Measurements from ENCODE around the gene RAPGEF1.
"Not testable (repeated sequence)": the region's sequence is repeated elsewhere in the genome, so short reads cannot be mapped to it uniquely, and the experiment has no call there.

RAPGEF1 gene

DNA sequence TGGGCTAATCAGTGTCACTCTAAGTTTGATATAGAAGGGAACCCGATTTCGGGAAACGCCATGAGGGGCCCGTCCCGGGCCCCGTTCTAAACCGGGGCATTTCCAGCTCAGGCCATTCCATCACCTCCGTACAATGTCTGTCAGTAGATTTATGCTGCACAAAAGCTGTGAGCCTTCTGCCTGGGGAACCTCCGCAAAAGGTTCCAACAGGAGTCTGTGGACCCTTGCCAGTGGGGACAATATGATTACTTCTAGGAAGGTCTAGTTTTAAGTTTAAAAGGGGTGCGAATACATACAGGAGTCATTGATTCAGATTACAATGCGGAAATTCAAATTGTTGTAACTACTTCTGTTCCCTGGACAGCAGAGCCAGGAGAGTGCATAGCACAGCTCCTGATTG, 57.6 kb downstream of the RAPGEF1 start:
- in situ Hi-C loops (cut with HindIII; ENCODE audit: low pct_unique_long_range_greater_than_20kb, low sequenced_read_pairs), result no loop called here
- DNase-seq (ENCODE audit: low read depth in 1 of 2, low spot score in 1 of 2), result no peak
- no peak for TF ChIP-seq JUND (IDR thresholded peaks at IDR 0.05; ENCODE audit: low read depth)

DNA sequence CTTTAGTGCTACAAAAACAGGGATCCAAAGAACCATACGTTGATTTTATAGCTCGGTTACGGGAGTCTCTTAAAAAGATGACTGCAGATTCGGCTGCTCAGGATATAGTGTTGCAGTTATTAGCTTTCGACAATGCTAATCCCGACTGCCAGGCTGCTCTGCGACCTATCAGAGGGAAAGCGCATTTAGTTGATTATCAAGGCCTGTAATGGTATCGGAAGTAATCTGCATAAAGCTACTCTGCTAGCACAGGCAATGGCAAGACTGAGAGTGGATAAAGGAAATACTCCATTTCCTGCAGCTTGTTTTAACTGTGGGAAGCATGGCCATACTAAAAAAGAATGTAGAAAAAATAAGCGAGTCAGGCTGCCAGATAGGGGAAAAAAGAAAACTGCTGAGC, 58.0 kb downstream of the RAPGEF1 start:
- in situ Hi-C loops (cut with HindIII; ENCODE audit: low pct_unique_long_range_greater_than_20kb, low sequenced_read_pairs); DNase-seq (ENCODE audit: low read depth in 1 of 2, low spot score in 1 of 2): not testable (repeated sequence)

DNA sequence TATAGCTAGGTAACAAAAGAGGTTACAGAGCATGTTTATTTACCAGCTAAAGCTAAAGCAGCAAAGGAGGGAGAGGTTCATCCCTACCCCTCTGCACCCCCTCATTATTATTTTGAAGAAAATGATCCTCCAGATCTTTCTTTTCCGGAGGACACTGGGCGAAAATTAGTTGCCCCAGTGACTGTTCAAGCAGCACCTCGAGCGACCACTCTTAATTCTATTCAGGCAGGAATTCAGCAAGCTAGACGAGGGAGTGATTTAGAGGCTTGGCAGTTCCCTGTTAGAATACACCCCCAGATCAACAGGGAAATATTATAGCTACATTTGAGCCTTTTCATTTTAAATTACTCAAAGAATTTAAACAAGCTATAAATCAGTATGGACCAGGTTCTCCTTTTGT, 58.8 kb downstream of the RAPGEF1 start:
- in situ Hi-C loops (cut with HindIII; ENCODE audit: low pct_unique_long_range_greater_than_20kb, low sequenced_read_pairs); DNase-seq (ENCODE audit: low read depth in 1 of 2, low spot score in 1 of 2): not testable (repeated sequence)

DNA sequence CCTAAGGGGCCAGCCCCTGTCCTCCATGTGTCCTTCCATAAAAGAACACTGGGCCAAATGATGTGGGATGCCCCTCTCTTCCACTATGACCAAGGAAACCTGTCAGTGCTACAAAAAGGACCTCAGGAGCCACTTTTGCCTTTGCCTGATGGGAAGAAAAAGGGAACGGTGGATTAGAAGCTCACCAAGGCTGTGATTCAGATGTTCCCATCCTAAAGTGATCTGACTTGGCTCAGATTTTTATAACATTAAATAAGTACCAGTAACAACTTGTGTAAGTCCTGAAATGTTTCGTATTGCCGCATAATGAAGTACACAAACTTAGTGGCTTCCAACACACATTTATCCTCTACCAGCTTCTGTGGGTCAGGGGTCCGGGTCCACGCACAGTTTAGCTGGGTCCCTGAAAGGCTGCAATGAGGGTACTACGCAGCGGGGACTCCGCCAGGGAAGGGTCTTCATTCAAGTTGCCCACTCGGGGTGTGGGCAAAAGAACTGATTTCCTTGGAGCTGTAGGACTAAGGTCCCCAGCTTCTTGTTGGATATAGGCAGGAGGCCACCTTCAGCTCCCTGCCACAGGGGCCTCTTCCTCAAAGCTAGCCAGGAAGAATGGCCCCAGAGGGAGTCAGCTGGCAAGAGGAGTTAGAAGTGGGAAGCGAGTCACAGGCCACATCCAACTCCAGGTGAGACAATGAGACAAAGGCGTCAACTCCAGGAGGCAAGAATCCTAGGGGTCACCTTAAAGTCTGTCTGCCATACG, 60.4 kb downstream of the RAPGEF1 start:
- DNase-seq (ENCODE audit: low read depth in 1 of 2, low spot score in 1 of 2), result no peak
- in situ Hi-C loops (cut with HindIII; ENCODE audit: low pct_unique_long_range_greater_than_20kb, low sequenced_read_pairs), result no loop called here
- no peak for TF ChIP-seq JUND (IDR thresholded peaks at IDR 0.05; ENCODE audit: low read depth)

DNA sequence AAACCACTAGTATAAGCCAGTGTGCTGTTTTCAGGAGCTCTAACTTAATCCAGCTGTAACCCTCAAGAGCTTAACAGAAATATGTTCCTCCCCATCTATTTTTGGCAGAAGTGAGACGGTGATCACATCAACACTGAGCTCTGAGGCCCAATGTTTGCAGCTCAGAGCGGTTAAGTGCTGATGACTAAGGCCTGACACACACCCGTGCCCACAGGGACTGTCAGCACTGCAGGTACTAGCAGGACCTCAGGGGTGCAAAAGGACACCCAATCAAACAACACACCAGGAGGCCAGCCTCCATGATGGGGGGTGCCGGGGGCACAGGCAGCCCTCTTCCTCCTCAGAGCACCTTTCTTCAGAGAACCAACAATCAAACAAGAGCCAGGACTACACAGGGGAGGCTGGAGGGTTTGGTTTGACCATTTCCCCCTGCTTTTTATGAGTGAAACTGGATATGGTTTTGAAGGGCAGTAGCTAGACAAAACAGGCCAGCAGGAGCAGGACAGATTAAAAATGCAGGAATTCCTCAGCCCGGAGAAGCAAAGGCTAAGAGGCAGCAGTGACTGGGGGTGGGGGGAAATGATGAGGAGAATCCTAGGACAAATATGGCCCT, 61.3 kb downstream of the RAPGEF1 start:
- peak; percentile 67 to 70 for DNase-seq (ENCODE audit: low read depth in 1 of 2, low spot score in 1 of 2)
- no peak for TF ChIP-seq JUND (IDR thresholded peaks at IDR 0.05; ENCODE audit: low read depth)
- in situ Hi-C loops (cut with HindIII; ENCODE audit: low pct_unique_long_range_greater_than_20kb, low sequenced_read_pairs), result no loop called here

DNA sequence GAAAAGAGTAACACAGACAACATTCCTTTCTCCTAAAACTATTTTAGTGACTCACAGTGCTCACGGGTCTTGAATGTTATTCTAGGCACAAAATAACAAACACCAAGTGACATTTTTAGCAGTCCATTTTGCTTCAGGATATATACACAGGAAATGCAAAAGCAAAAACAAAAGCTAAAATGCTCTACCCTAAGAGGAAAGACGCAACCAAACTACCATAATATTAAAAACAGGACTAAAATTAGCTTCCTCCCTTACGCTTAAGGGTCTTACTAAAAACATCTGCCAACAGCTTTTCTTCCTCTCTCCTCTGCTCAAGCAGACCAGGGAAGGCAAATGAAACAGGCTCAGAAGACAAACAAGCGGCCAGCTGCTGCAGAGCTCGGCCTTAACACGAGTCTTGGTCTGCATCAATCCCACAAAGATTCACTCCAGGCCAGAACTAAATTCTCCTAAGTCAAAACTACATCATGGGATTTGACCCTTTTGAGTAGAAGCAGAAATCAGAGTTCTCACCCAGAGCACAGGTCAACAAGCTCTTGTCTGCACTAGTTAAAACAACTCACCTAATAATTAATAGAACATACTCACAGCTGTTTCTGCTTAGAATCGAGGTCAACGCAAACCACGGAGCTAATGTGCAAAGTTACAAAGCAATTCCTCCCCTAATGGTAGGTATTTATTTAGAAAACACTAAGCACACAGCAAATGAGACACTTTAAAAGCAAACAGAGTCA, 62.3 kb downstream of the RAPGEF1 start:
- in situ Hi-C loops (cut with HindIII; ENCODE audit: low pct_unique_long_range_greater_than_20kb, low sequenced_read_pairs), result no loop called here
- DNase-seq (ENCODE audit: low read depth in 1 of 2, low spot score in 1 of 2), result peak in 1 of 2 experiments; percentile 38
- no peak; the same call in 1 of the 2 replicates for TF ChIP-seq JUND (IDR thresholded peaks at IDR 0.05; ENCODE audit: low read depth)

DNA sequence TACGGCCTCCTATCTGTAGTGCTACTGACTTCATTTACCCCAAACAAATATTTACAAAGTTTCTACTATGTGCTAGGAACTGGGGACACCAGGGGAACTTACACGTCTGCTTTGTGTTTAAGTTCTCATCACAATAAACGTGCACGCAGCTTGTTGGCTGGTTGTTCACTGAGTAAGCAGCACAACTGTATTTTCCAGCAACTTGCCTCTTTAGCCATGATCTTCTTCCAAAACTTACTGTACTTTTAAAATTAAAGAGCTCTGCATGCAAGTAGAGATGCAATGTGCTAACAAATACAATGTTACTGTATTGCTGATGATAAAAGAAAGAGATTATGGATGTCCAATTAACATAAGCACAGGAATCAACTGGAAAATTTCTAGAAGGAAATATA, 62.8 kb downstream of the RAPGEF1 start:
- TF ChIP-seq JUND (IDR thresholded peaks at IDR 0.05; ENCODE audit: low read depth), result no peak
- in situ Hi-C loops (cut with HindIII; ENCODE audit: low pct_unique_long_range_greater_than_20kb, low sequenced_read_pairs), result no loop called here
- DNase-seq (ENCODE audit: low read depth in 1 of 2, low spot score in 1 of 2), result no peak

DNA sequence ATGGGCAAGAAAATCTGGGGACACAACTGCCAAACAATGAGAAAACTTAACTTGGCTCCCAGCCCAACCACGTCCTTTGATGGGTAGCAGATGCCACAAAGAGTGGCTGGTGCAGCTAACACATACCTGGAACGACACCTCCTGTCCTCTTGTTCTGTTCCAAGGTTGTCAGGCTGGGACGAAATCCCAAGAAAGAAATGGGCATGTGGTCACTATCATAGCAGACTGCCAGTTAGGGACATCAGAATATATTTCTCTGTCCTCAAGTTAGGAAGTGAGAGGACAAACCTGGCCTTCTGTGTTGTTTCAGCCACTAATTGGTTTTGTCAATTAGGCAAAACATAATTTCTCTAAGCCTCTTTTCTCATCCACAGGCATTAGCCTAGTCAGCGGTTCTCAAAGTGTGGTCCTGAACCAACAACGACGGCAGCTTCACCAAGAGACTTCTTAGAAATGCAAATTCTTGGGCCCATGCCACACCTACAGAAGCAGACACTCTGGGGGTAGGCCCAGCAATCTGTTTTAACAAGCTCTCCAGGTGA, 63.4 kb downstream of the RAPGEF1 start:
- TF ChIP-seq JUND (IDR thresholded peaks at IDR 0.05; ENCODE audit: low read depth), result no peak
- DNase-seq (ENCODE audit: low read depth in 1 of 2, low spot score in 1 of 2), result no peak

DNA sequence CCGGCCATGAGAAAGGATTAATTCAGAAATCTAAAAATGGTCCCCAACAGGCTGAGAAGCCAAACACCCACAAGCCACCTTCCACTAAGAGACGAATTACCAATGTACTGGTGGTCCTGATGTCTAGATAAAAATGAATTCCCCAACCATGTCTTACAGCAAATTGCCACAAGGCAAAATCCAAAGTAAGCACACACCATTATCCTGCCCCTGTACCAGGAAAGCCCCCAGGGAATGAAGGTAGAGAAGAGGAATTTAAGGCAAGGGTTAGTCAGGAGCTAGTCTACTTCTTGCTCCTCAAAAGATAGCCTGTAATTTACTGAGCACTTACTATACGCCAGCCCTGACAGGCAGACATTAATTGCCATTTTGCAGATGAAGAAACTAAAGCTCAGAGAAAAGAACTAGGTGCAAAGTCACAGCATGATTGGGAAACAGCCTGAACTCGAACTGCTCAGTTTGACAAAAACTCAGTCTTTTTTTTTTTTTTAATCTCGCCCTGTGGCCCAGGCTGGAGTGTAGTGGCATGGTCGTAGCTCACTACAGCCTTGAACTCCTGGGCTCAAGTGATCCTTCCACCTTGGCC, 64.3 kb downstream of the RAPGEF1 start:
- DNase-seq (ENCODE audit: low read depth in 1 of 2, low spot score in 1 of 2), result no peak
- no peak for TF ChIP-seq JUND (IDR thresholded peaks at IDR 0.05; ENCODE audit: low read depth)
- in situ Hi-C loops (cut with HindIII; ENCODE audit: low pct_unique_long_range_greater_than_20kb, low sequenced_read_pairs), result no loop called here

More for the DNA sequence above, 63.4 kb downstream of the RAPGEF1 start:
- in situ Hi-C loops (cut with HindIII; ENCODE audit: low pct_unique_long_range_greater_than_20kb, low sequenced_read_pairs), result no loop called here

DNA sequence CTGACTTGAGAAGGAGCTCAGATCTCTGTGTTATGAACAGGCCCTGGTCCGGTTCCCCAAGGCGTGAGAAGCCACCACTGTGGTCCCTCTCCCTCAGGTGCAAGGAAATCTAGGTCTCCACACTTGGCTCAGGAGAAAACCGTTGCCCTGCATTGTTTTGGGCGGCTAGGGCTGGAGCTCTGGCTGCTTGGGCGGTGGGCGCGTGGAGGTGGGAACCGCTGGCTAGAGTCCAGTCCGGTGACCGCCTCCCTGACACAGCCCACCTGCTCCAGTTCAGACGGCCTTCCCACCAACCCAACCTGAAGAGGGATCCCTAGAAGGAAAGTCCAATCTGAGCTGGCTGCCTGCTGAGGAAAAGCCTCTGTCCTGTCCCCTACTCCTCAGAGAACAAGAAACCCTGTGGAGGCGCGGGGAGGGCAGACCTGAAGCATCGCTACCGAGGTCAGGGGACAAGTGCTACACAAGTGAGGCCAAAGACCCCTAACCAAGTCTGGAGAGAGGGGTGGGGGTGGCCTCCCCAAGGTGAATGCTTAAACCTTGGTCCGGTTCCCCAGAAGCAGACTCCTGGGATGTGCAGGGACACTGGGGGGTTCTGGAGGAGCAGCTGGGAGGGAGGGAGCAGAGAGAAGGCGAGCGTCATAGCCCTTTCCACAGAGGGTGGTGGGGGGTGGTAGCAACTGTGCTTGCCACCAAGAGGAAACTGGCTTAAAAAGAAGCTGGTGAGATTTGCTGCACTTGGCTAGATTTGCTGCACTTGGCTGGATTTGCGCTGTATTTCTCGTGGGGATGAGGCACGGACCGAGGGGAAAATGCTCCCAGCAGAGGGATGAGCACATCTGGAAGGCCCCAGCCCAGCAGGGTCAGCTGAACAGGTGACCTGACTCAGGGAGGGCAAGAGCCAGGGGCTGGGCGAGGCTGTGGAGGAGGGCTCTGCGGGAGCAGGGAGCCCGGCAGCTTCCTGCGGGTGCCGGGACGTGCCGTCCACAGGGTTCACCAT, 65.2 kb downstream of the RAPGEF1 start:
- no peak for TF ChIP-seq JUND (IDR thresholded peaks at IDR 0.05; ENCODE audit: low read depth)
- DNase-seq (ENCODE audit: low read depth in 1 of 2, low spot score in 1 of 2), result no peak
- in situ Hi-C loops (cut with HindIII; ENCODE audit: low pct_unique_long_range_greater_than_20kb, low sequenced_read_pairs), result no loop called here

DNA sequence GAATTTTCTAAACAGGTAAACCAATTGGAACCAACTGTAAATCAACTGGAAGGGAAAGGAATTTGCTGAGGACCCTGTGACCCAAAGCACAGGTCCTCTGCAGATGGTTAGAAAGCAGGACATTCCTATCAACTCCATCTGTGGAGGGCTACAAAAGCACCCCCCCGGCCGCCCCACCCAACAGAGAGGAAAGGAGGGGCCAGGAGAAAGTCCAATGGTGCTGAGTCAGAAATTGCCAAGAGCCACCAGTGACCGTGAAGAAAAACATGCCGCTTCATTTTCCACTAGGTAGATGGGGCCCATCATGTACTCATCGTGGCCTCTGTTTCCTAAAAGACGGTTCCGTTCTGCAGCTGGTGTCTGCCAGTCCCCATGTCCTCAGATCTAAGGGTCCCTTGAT, 66.3 kb downstream of the RAPGEF1 start:
- in situ Hi-C loops (cut with HindIII; ENCODE audit: low pct_unique_long_range_greater_than_20kb, low sequenced_read_pairs), result no loop called here
- DNase-seq (ENCODE audit: low read depth in 1 of 2, low spot score in 1 of 2), result no peak
- no peak for TF ChIP-seq JUND (IDR thresholded peaks at IDR 0.05; ENCODE audit: low read depth)

DNA sequence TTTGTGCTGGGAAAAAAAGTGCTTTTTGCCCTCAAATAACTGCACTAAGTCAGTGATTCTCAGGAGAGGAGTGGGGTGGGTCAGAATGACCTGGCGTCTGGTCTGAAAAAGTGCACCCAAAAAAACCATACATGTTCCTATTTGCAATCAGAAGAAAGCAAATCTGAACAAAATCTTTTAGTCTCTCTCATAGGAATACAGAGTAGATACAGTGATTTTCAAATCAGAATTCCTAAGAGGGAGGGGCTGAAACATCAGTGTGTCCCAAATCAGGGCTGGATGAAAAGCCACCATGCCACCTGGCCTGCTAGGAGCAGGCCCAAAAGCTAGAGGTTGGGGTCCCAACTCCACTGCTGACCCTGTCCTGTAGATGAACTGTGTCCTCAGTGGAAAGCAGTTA, 66.8 kb downstream of the RAPGEF1 start:
- in situ Hi-C loops (cut with HindIII; ENCODE audit: low pct_unique_long_range_greater_than_20kb, low sequenced_read_pairs), result no loop called here
- DNase-seq (ENCODE audit: low read depth in 1 of 2, low spot score in 1 of 2), result no peak
- no peak for TF ChIP-seq JUND (IDR thresholded peaks at IDR 0.05; ENCODE audit: low read depth)

All from T47D (cell line).